ENCODE data around the gene PFDN6.
"Not testable (repeated sequence)": the region's sequence is repeated elsewhere in the genome, so short reads cannot be mapped to it uniquely, and the experiment has no call there.

The PFDN6 gene

GRCh38 chr6:33264015-33264414 lies 25.4 kb upstream of the PFDN6 start:
- DNase-seq (ENCODE audit: extremely low read depth, low read depth) = no peak
- no peak for TF ChIP-seq CTCF (IDR thresholded peaks at IDR 0.05; ENCODE audit: low read depth, low read length)

- TF ChIP-seq CTCF (IDR thresholded peaks at IDR 0.05; ENCODE audit: low read depth, low read length) = no peak
- no peak for DNase-seq (ENCODE audit: extremely low read depth, low read depth)
These were observed 18.3 kb upstream of the PFDN6 start for GRCh38 chr6:33271117-33271467.

GRCh38 chr6:33271468-33272274 lies 17.7 kb upstream of the PFDN6 start, which contains the start of the genes RPS18 and VPS52:
TSS of gene RPS18 (plus strand) at chr6:33272075. CDS start at chr6:33272120, 45 bp downstream.
TSS of gene VPS52 (minus strand) at chr6:33271876. CDS start at chr6:33271675, 201 bp downstream.
- DNase-seq (ENCODE audit: extremely low read depth, low read depth) = peak; percentile 99
- TF ChIP-seq CTCF (IDR thresholded peaks at IDR 0.05; ENCODE audit: low read depth, low read length) = no peak

GRCh38 chr6:33272275-33273128 lies 16.9 kb upstream of the PFDN6 start:
- no peak for TF ChIP-seq CTCF (IDR thresholded peaks at IDR 0.05; ENCODE audit: low read depth, low read length)
- no peak for DNase-seq (ENCODE audit: extremely low read depth, low read depth)

GRCh38 chr6:33273129-33273923 lies 16.1 kb upstream of the PFDN6 start:
- TF ChIP-seq CTCF (IDR thresholded peaks at IDR 0.05; ENCODE audit: low read depth, low read length) = no peak

GRCh38 chr6:33273924-33274902 lies 15.2 kb upstream of the PFDN6 start:
- no peak for TF ChIP-seq CTCF (IDR thresholded peaks at IDR 0.05; ENCODE audit: low read depth, low read length)
- no peak for DNase-seq (ENCODE audit: extremely low read depth, low read depth)

More at GRCh38 chr6:33273129-33273923, 16.1 kb upstream of the PFDN6 start:
- DNase-seq (ENCODE audit: extremely low read depth, low read depth) = no peak

- not testable (repeated sequence) for DNase-seq (ENCODE audit: extremely low read depth, low read depth)
These were observed 13.4 kb upstream of the PFDN6 start for GRCh38 chr6:33275795-33276580.

Data from AG09319 (cell line).